SKM-1 treated with dmso at 0.1 percent for 144 hours (cell line): Measurements from ENCODE around the gene STEAP4.
"Not testable (repeated sequence)": the region's sequence is repeated elsewhere in the genome, so short reads cannot be mapped to it uniquely, and the experiment has no call there.

ENCODE experiments used
- DNase-seq: peaks from one replicate; lab custom pipeline; 2025; ENCODE audit not compliant: unreplicated experiment; lab: John Stamatoyannopoulos, UW

Gene STEAP4

DNA sequence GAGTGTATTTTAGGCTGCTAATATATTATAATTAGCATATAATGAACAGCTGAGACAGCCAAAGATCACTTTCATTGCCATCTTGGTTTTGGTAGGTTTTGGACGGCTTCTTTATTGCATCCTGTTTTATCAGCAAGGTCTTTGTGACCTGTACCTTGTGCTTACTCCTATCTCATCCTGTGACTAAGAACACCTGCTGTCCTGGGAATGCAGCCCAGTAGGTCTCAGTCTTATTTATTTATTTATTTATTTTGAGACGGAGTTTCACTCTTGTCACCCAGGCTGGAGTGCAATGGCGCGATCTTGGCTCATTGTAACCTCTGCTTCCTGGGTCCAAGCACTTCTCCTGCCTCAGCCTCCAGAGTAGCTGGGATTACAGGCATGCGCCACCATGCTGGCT lies 31.8 kb downstream of the STEAP4 start:
- not testable (repeated sequence) for DNase-seq

DNA sequence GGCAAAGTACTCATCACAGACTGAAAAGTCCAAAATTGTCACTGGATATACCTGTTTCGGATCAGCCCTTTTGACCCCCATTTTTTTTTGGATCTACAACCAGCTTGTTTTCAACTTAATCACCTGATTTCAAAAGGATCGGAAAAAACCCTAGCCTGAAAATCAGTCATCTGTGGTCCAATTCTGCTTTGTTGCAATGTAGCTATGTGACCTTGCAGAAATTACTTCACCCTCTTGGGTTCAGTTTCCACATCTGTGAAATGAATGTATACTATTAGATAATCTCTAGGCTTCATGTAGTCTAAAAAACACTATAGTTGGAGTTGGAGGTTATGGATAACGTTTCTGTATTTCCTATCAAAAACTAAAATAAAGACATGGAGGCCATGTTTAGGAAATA lies 37.1 kb downstream of the STEAP4 start:
- peak; percentile 60 for DNase-seq

DNA sequence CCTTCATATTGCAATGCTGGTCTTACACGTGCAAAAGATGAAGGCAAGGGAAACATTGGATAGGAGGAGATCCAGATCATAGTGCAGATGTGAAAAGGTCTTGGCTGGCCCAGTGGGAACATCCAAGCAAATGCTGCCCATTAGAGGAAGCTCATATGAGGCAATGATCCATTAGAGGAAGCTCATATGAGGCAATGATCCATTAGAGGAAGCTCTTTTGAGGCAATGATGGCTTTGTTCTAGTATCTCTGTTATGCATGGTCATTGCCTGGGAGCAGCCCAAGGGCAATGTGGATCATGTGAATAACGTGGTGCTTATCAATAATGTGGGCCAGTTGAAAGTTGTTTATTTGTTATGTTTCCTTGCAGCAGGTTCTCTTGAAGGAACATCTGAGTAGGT lies 37.8 kb downstream of the STEAP4 start:
- DNase-seq = peak; percentile 87

DNA sequence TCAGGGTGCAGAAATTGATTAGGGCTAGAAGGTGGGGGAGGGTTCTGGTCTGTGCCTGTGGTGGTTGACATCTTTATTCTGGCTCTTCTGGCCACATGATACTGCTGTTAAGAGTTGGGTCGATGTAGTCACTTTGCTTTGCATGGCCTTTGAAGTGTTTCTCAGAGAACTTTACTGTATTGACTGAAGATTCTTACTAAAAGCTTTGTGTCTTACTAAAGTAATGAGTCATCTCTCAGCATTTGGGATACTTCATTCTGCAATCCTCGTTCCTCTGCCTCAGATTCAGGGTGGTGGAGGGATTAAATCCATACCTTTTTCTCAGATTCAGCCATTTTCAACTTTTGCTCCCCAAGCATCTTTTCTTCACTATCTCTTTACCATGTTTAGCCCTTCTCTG lies 38.6 kb downstream of the STEAP4 start:
- DNase-seq = no peak

DNA sequence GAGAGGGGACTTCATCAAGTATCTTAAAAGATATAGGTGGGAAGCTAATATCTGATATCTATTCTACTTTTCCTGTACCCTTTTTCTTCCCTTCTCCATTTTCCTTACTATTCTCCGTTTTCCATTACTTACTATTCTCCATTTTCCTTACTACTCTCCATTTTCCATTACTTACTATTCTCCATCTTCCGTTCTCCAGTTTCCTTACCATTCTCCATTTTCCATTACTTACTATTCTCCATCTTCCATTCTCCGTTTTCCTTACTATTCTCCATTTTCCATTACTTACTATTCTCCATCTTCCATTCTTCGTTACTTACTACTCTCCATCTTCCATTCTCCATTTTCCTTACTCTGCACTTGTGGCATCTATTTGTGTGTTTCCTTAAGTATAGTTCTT lies 39.3 kb downstream of the STEAP4 start:
- DNase-seq = no peak

DNA sequence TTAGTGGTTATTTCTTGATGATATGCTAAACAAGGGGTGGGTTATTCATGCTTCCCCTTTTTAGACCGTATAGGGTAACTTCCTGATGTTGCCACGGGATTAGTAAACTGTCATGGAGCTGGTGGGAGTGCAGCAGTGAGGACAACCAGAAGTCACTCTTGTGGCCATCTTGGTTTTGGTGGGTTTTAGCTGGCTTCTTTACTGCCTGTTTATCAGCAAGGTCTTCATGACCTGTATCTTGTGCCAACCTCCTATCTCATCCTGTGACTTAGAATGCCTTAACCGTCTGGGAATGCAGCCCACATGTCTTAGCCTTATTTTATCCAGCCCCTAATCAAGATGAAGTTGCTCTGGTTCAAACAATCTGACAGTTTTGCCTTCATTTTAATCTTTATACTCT lies 41.7 kb downstream of the STEAP4 start:
- peak; percentile 21 for DNase-seq

DNA sequence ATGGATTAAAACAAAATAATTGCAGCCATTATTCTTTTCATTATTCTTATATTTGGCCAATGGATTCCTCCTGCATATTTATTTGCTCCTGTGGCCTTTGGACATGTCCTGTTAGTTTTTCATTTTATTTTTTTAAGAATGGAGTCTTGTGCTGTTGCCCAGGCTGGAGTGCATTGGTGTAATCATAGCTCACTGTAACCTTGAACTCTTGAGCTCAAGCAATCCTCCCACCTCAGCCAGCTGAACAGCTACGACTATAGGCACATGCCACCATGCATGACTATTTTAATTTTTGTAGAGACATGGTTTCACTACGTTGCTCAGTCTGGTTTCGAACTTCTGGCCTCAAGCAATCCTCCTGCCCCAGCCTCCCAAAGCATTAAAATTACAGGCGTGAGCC lies 44.1 kb downstream of the STEAP4 start:
- DNase-seq = no peak

DNA sequence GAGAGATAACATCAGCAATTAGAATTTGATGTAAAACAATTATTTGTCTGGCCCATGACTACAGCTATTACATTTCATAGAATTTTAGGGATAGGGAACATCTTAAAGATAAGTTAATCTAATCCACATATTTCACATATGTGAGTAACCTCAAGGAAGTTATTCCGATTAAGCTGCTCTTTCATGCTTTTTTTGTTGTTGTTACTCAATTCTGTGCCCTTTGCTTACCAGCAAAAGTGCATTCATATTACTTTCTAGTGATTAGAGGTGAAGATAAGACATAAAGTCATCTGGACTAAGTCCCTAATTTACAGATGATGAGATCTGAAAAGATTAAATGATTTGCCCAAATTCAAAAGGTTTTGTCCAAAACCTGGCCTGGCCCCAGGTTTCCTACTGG lies 46.0 kb downstream of the STEAP4 start:
- no peak for DNase-seq

DNA sequence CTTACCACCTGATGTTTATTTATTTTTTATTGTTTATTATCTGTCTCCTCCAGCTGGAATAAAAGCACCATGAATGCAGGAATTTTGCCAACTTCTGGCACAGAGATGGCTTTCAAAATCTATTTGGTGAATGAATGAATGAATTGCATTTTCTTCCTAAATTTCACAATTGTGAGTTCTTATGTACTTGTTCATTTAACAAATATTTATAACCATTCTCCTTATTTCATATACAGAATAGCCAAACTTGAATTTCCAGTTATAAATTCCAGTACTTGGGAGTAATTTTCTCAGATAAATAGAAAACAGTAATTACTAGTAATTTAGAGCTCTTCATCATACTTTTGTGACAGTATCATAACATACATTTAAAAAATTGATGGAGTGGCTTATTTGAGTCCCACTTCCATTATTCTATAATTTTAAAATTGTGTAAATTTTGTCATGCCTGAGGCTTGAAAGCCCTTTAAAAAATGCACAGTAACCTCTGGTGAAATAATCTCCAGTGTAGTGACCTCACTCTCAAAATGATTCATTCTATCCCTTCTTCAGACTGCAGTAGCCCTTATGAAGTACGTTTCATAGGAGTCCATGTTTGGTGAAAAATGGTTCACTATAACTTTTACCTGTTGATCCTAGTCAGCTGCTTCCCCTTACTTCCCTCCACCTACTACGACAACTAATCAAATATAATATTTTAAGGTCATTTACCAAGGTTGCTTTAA lies 46.9 kb downstream of the STEAP4 start:
- DNase-seq = no peak

DNA sequence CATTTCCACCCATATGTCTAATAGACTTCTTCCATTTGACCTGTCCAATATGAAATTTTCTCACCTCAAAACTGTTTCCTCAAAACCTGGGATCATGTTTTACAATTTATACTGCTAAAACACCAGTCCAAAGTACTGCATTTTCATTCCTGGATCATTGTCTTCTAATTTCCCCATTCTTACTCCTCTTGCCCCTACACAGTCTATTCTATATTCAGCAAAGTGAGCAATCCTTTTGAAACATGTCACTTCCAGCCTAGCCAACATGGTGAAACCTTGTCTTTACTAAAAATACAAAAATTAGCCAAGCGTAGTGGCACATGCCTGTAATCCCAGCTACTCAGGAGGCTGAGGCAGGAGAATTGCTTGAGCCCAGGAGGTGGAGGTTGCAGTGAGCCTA lies 48.4 kb downstream of the STEAP4 start:
- DNase-seq = not testable (repeated sequence)

DNA sequence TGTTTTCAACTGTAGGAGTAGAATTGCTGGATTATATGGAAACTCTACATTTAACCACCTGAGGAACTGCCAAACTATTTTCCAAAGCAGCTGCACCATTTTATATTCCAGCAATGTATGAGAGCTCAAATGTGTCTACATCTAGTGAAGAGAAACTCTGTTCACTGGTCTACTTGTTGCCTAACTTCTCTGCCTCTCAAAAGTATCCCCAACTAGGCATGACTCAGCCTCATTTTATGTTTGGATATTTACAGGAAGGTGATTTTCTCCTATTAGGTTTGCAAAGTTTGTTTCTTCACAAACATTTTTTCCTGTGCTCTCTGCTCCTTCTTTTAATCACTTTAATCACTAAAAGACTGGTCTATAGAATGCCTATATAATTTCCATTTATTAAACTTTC lies 49.8 kb downstream of the STEAP4 start:
- no peak for DNase-seq

DNA sequence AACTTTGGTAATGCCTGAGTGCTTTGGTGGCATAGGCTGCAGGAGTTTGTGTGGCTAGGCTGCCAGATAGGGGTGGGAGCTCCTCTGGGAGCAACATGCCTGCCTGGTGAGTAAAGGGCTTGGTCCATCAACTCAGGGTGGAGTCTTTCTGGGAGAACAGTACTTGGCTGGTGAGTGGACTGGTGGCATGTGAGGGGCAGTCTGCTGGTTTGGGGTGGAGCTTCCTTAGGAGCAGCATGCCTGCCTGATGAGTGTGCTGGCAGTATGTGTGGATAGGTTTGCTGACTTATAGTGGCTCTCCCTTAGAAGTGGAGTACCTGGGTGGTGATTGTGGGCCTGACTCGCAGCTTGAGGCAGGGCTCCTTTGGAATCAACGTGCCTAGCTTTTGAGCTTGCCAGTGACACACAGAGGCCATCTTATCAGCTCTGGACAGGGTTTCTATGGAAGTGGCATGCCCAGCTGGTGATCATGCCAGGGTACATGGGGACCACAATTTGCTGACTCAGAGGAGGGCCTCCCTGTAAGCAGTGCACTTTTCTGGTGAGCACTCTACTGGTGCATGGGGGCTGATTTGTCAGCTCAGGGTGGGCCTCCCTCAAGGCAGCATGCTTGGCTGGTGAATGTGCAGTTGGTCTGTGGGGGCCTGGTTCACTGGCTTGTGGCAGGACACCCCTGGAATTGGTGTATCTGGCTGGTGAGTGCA lies 51.8 kb downstream of the STEAP4 start:
- no peak for DNase-seq

DNA sequence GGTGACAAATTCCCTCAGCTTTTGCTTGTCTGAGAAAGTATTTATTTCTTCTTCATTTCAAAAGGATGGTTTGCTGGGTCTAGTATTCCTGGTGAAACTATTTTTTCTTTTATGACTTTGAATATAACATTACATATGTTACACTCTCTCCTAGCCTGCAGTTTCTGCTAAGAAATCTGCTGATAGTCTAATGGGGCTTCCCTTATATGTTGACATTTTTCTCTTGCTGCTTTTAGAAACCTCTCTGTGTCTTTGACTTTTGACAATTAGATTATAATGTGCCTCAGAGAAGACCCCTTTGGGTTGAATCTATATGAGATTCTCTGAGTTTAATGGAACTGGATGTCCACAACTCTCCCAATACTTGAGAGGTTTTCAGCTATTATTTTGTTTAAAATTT lies 53.1 kb downstream of the STEAP4 start:
- DNase-seq = no peak

DNA sequence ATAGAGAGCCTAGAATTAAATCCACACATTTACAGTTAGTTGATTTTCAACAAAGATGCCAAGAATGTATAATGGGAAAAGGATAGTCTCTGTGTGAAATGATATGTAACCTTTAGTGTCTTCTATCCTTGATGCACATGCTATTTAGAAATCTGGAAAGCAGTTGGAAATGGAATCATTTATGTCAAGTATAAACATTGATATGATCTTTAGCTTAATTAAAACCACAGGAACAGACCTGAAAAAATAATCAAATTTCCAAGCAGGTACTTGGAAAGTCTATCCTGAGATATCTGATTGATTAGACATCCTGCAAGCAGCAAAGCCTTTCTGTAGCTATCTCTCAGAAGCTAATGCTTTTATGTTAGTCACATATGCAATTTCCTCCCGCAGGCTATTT lies 62.4 kb downstream of the STEAP4 start:
- no peak for DNase-seq

DNA sequence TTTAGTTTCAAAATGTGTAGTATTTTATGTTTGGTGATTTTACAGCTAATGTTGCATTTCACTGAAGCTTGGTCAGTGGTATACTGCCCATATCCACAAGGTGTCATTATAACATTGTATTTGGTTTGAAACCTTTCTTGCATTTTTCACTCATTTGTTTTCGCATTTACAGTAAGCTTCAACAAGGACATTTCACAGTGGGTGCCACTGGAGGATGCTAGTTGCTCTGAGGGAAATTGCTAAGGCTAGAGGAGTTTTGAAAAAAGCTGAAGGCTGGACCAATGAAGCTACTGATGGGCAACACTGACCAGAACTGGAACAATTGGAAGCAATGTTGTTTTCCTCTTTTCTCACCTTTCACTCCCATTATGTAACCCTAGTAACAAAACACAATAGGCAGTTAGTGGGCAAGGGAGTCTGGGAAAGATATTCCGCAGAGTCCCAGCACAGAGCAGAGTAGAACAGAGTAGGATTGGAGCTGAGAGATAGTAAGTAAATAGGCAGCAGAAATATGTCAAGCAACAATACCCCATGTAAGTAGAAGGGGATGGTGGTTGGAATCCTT lies 63.3 kb downstream of the STEAP4 start:
- peak; percentile 65 for DNase-seq

DNA sequence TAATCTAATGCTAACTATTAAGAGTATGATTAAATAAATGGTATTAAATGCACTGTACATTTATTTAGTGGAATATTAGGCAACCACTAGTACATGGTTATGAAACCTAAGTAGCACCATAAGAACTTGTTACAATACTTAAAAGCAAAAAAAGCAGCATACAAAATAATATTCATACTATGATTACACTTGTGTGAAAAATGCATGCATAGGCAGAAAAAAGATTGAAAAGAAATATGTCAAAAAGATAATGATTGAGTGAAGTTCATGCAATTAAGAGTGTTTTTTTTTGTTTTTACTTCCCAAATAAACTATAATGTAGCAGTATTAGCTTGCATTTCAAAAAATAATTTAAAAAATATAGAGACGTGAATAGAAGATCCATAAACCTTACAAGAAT lies 66.8 kb downstream of the STEAP4 start:
- DNase-seq = no peak

DNA sequence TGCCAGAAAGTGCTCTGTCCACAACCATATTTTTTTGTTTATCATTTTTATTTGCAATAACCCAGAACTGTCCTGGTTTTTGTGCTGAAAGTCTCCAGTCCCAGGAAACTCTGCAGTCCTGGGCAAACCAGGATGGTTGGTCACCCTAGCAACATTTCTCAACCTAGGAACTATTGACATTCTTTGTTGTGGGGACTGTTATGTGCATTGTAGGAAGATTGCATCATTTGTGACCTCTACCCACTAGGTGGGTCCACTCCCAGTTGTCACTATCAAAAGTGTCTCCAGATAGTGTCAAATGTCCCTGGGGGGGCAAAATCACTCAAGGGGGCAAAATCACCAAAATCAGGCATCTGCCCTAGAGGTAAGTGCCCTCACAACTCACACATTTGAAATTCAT lies 72.9 kb downstream of the STEAP4 start:
- no peak for DNase-seq

DNA sequence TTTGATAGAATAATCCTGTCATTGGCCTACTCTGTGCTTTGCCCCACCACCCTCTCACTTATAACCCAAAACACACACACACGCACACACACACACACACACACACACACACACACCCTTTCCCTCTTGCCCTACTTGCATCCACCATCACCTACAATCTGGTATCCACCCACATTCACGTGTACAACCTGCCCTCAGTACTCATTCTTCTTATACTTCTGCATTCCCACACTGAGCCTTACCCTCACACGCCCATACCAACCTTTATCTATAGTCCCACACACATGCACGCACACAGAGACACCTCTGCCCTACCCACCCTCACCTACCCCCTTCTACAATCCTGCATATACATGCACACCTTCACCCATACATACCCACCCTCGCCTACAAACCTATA lies 76.0 kb downstream of the STEAP4 start:
- no peak for DNase-seq

DNA sequence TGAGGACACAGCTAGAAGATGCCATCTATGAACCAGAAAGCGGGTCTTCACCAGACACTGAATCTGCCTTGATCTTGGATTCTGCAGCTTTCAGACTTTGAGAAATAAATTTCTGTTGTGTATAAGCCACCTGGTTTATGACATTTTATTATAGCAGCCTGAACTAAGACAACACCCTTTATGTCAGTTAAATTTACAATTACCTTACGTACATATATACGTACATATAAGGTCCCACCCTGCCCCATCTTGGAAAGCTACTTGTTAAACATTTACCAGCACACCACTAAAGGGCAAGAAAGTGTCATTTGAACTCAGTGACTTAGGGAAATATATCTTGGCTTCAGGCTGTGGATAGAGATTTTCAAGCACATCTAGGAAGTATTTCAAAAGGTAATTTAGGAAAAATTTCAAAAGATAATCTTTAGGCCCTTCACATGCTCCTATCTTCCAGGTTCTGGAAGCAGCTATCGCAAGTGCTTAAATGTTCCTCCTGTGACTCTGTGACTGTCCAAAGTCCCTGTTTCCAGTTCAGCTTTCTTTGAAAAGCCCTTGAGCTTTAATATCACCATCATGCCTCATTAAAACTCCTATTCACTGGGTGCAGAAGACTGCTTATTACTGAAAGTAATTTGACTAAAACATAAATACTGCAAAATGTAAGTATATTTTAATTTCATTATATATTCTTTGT lies 77.2 kb downstream of the STEAP4 start:
- no peak for DNase-seq

DNA sequence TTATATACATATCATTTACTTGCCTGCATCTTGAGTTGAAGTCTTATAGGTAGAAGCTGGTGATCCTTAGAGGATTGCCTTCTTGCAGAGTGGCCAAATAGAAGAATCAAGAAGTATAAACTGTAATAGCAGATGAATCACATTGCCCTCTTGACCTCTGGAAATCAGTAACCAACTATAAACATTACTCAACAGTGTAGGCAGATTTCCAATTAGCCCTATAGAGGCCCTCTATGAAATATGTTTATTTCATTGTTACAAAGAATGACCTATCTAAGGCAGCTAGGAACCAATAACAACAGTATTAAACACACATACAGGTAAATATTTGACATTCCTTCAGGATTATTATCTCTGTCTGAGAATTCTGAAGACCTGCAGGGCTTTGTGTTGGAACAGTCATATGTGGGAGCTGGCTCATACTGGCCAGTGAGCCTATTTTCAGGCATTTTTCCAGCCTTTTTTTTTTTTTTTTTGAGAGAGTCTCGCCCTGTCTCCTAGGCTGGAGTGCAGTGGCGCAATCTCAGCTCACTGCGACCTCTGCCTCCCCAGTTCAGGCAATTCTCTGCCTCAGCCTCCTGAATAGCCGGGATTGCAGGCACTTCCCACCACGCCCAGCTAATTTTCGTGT lies 79.7 kb downstream of the STEAP4 start:
- DNase-seq = no peak

DNA sequence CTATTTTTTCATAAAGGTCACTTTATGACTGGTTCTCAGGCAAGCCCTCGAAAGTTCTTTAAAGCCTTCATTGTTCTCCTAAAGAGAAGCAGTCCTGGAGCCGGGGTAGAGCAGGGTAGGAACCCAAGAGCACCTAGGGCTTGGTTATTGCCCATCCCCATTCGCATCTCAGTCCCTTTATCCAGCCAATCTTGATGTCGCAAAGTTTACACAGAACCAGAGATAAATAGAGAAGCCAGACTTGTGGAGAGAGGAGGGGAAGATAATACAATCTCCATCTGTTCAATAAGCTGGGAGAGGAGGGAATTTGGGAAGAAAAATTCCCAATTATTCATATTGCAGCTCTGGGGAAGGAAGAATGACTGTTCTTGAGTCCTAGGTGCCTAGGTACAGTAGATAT lies 80.5 kb downstream of the STEAP4 start:
- no peak for DNase-seq
